BLaER1 (cell line): ENCODE data around the gene ARHGAP19.
A peak's percentile ranks its signal among the peaks of the same experiment; 100 is the strongest.

Experiments used
- H3K27ac ChIP-seq: shearing (Covaris generic); formaldehyde crosslinking; 2 replicates; pipeline ENCODE4 v1.8.1; 2022
- H3K27me3 ChIP-seq: shearing (Covaris generic); formaldehyde crosslinking; 2 replicates; pipeline ENCODE4 v1.8.1; 2022
- H3K36me3 ChIP-seq: shearing (Covaris generic); formaldehyde crosslinking; 2 replicates; pipeline ENCODE4 v1.8.1; 2022
- H3K4me1 ChIP-seq: shearing (Covaris generic); formaldehyde crosslinking; 2 replicates; pipeline ENCODE4 v1.8.1; 2022
- H3K4me2 ChIP-seq: shearing (Covaris generic); formaldehyde crosslinking; 2 replicates; pipeline ENCODE4 v1.8.1; 2022
- H3K4me3 ChIP-seq: shearing (Covaris generic); formaldehyde crosslinking; 2 replicates; pipeline ENCODE4 v1.8.1; 2022
- H3K9ac ChIP-seq: shearing (Covaris generic); formaldehyde crosslinking; 2 replicates; pipeline ENCODE4 v1.8.1; 2022
- H3K9me3 ChIP-seq: shearing (Covaris generic); formaldehyde crosslinking; 2 replicates; pipeline ENCODE4 v1.8.1; 2022
- H4K20me1 ChIP-seq: shearing (Covaris generic); formaldehyde crosslinking; 2 replicates; pipeline ENCODE4 v1.8.1; 2022
- Cebpa-rat ChIP-seq: shearing (Covaris generic); IDR thresholded peaks from 2 replicates; pipeline ENCODE4 v1.8.1; 2022

ARHGAP19 gene

GRCh38 chr10:97263971-97264370 lies 28.5 kb downstream of the ARHGAP19 start:
- H3K27me3 ChIP-seq = no peaks in the 10 kb centered on the region
- no peak for TF ChIP-seq Cebpa-rat
- H3K9ac ChIP-seq = no peak overlapping the region
- peaks cover 28% of the 10 kb centered on the region for H3K9me3 ChIP-seq
- H3K27ac ChIP-seq = no peak overlapping the region
- H3K4me2 ChIP-seq = no peak overlapping the region
- peaks cover 85% of the 10 kb centered on the region for H3K36me3 ChIP-seq
- no peaks in the 10 kb centered on the region for H4K20me1 ChIP-seq
- no peaks in the 10 kb centered on the region for H3K4me1 ChIP-seq
- no peak overlapping the region for H3K4me3 ChIP-seq

- Histone ChIP-seq H3K4me2 (no peak overlapping the region), H3K27me3 (no peaks in the 10 kb centered on the region), H3K4me1 (no peaks in the 10 kb centered on the region), H4K20me1 (no peaks in the 10 kb centered on the region), H3K27ac (no peak overlapping the region), H3K4me3 (no peak overlapping the region), H3K9ac (no peak overlapping the region), H3K36me3 (peaks cover 83% of the 10 kb centered on the region), H3K9me3 (peaks cover 5% of the 10 kb centered on the region)
- TF ChIP-seq Cebpa-rat = no peak
These were observed 30.8 kb downstream of the ARHGAP19 start for GRCh38 chr10:97261656-97262055.

- no peak for TF ChIP-seq Cebpa-rat
- no peak overlapping the region for H3K4me3 ChIP-seq
- H3K4me2 ChIP-seq = no peak overlapping the region
- H3K9me3 ChIP-seq = 0 out of 2 replicates have a peak, but pooled peaks cover under 1% of the 10 kb centered on the region
- H3K9ac ChIP-seq = no peak overlapping the region
- no peak overlapping the region for H3K27ac ChIP-seq
- peaks cover 83% of the 10 kb centered on the region for H3K36me3 ChIP-seq
- H3K4me1 ChIP-seq = no peaks in the 10 kb centered on the region
- no peaks in the 10 kb centered on the region for H3K27me3 ChIP-seq
- no peaks in the 10 kb centered on the region for H4K20me1 ChIP-seq
These were observed 31.3 kb downstream of the ARHGAP19 start for GRCh38 chr10:97261183-97261582.

DNA sequence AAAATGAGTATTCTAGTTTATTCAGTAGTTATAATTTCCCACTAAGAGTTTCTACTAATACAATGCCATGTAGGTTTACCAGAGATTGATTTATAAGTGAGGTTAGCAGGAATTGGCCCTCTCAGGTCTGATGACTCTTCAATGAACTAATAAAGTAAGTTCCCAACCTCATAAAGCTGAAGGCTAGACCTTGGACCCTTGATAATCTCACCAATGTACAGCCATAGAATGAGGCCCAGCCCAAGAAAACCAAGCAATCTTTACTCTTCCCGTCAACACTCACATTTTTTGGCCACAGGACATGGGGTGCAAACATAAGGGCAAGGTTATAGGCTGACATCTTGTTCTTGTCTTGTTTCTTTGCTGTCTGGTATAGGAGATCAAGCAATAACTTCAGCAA lies 33.3 kb downstream of the ARHGAP19 start:
- no peak for TF ChIP-seq Cebpa-rat
- H3K4me3 ChIP-seq = no peak overlapping the region

DNA sequence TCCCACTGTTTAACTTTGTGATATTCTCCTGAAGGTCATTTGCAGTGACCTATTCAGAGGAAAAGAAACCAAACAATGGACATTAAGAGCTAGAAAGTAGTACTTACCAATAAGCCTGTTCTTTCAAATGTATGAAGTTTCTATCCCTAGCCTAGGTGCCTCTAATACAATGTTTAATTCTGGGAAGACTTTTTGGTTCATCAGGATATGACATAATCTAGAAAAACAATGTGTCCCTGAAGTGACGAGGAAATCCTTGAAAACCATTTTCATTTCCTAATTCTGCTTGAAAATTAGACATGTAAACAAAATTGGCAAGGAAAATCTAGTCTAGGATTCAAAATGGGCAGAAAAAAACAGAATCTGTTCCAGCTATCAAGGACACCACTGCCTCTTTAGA lies 36.1 kb downstream of the ARHGAP19 start:
- Histone ChIP-seq H3K27ac (no peak overlapping the region), H3K9ac (no peak overlapping the region), H4K20me1 (no peaks in the 10 kb centered on the region), H3K36me3 (peaks cover 87% of the 10 kb centered on the region), H3K4me2 (no peak overlapping the region), H3K27me3 (no peaks in the 10 kb centered on the region), H3K4me1 (no peaks in the 10 kb centered on the region), H3K4me3 (no peak overlapping the region), H3K9me3 (peaks cover 8% of the 10 kb centered on the region; the same call in 1 of the 2 replicates)
- no peak for TF ChIP-seq Cebpa-rat

More for the DNA sequence above, 33.3 kb downstream of the ARHGAP19 start:
- no peak overlapping the region for H3K4me2 ChIP-seq
- no peaks in the 10 kb centered on the region for H3K27me3 ChIP-seq
- peaks cover 83% of the 10 kb centered on the region for H3K36me3 ChIP-seq
- H4K20me1 ChIP-seq = no peaks in the 10 kb centered on the region
- peaks cover 8% of the 10 kb centered on the region; the same call in 1 of the 2 replicates for H3K9me3 ChIP-seq
- no peak overlapping the region for H3K9ac ChIP-seq
- no peaks in the 10 kb centered on the region for H3K4me1 ChIP-seq
- no peak overlapping the region for H3K27ac ChIP-seq

- no peaks in the 10 kb centered on the region for H3K27me3 ChIP-seq
- no peak overlapping the region for H3K4me3 ChIP-seq
- H3K4me2 ChIP-seq = no peak overlapping the region
- H3K36me3 ChIP-seq = peaks cover 81% of the 10 kb centered on the region
- H3K4me1 ChIP-seq = no peaks in the 10 kb centered on the region
- no peak for TF ChIP-seq Cebpa-rat
- H3K27ac ChIP-seq = no peak overlapping the region
- H4K20me1 ChIP-seq = no peaks in the 10 kb centered on the region
- H3K9ac ChIP-seq = no peak overlapping the region
- peaks cover 8% of the 10 kb centered on the region; the same call in 1 of the 2 replicates for H3K9me3 ChIP-seq
These were observed 36.7 kb downstream of the ARHGAP19 start for GRCh38 chr10:97255512-97256293.

DNA sequence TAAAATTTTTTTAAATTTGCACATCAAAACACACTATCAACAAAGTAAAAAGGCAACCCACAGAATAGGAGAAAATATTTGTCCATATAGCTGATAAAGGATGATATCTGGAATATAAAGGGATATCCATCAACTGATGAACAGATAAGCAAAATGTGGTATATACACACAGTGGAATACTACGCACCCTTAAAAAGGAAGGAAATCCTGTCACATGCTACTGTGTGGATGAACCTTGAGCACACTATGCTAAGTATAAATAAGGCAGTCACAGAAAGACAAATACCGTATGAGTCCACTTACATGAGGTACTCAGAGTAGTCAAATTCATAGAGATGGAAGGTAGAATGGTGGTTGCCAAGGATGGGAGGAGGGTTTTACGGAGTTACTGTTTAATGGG lies 37.7 kb downstream of the ARHGAP19 start:
- no peak overlapping the region for H3K4me2 ChIP-seq
- H4K20me1 ChIP-seq = no peaks in the 10 kb centered on the region
- H3K9ac ChIP-seq = no peak overlapping the region
- no peak for TF ChIP-seq Cebpa-rat
- H3K27me3 ChIP-seq = no peaks in the 10 kb centered on the region
- no peak overlapping the region for H3K4me3 ChIP-seq
- H3K4me1 ChIP-seq = no peaks in the 10 kb centered on the region
- peaks cover 8% of the 10 kb centered on the region; the same call in 1 of the 2 replicates for H3K9me3 ChIP-seq
- H3K27ac ChIP-seq = no peak overlapping the region
- peaks cover 77% of the 10 kb centered on the region for H3K36me3 ChIP-seq

GRCh38 chr10:97250952-97251351 lies 41.5 kb downstream of the ARHGAP19 start:
- Histone ChIP-seq H3K9me3 (peaks cover 8% of the 10 kb centered on the region; the same call in 1 of the 2 replicates), H3K9ac (no peak overlapping the region), H3K27me3 (no peaks in the 10 kb centered on the region), H3K4me3 (no peak overlapping the region), H3K4me1 (no peaks in the 10 kb centered on the region), H3K36me3 (peaks cover 78% of the 10 kb centered on the region), H4K20me1 (no peaks in the 10 kb centered on the region), H3K4me2 (no peak overlapping the region), H3K27ac (no peak overlapping the region)
- no peak for TF ChIP-seq Cebpa-rat

DNA sequence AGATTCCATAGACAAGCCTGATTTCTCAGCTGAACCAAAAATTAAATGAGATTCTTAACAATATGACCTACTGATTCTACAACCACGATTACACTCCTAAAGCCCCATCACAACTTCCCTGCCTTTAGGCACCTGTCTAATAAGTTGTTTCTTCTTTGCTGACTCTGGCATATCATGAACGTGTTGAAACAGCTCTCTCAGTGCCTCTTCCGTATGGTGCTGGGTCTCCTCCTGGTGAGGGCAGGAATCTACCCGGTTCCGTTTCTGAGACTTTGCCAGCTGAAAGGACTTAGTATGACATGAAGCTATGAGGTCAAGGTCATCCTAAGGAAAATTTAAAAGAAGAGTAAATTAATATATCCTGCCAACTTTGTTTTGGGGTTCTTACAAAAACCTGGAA lies 48.6 kb downstream of the ARHGAP19 start:
- Histone ChIP-seq H3K36me3 (peaks cover 87% of the 10 kb centered on the region), H3K4me3 (no peak overlapping the region), H3K27ac (no peak overlapping the region), H3K9ac (no peak overlapping the region), H4K20me1 (no peaks in the 10 kb centered on the region), H3K4me2 (no peak overlapping the region), H3K9me3 (no peaks in the 10 kb centered on the region), H3K4me1 (peaks cover 4% of the 10 kb centered on the region), H3K27me3 (no peaks in the 10 kb centered on the region)
- no peak for TF ChIP-seq Cebpa-rat

GRCh38 chr10:97238855-97239254 lies 53.6 kb downstream of the ARHGAP19 start:
- Histone ChIP-seq H3K4me2 (0 out of 2 replicates have a peak overlapping the region, but pooled peaks have one; percentile 7), H3K27me3 (no peaks in the 10 kb centered on the region), H3K36me3 (peaks cover 69% of the 10 kb centered on the region), H3K27ac (no peak overlapping the region), H4K20me1 (peaks cover 13% of the 10 kb centered on the region; the same call in 1 of the 2 replicates), H3K9ac (no peak overlapping the region), H3K4me3 (no peak overlapping the region), H3K9me3 (no peaks in the 10 kb centered on the region), H3K4me1 (peaks cover 19% of the 10 kb centered on the region)
- TF ChIP-seq Cebpa-rat = no peak
